SK-N-SH (cell line): ENCODE results near the gene HSCB.

Experiments used
- CHD2 ChIP-seq: fragments of 150-350 bp; IDR thresholded peaks from 2 replicates; pipeline ENCODE4 v1.6.1; 2018; ENCODE audit warnings: low read length; ENCODE audit not compliant: partially characterized antibody
- CTCF ChIP-seq: fragments of 200-600 bp; sonication (generic); IDR thresholded peaks from 2 replicates; pipeline ENCODE4 v1.6.1; 2017; ENCODE audit warnings: antibody characterized with exemption, mild to moderate bottlenecking, moderate library complexity
- EP300 ChIP-seq, 2 experiments: IDR thresholded peaks; 2 replicates each; pipeline versions ENCODE4 v1.4.0 to v1.6.1; 2012; ENCODE audit warnings: borderline replicate concordance in 1 of 2, low read depth in 1 of 2, low read length in 1 of 2
- IRF3 ChIP-seq: fragments of 150-350 bp; IDR thresholded peaks from 2 replicates; pipeline ENCODE4 v1.6.1; 2016; ENCODE audit warnings: mild to moderate bottlenecking, low read depth, low read length
- JUND ChIP-seq: IDR thresholded peaks from 2 replicates; pipeline ENCODE4 v1.4.0; 2012
- MXI1 ChIP-seq: IDR thresholded peaks from 2 replicates; pipeline ENCODE4 v1.6.1; 2012; ENCODE audit warnings: mild to moderate bottlenecking, low read depth, low read length, improper control_type of control experiment
- POLR2AphosphoS5 ChIP-seq: IDR thresholded peaks from 2 replicates; pipeline ENCODE4 v1.6.1; 2012; ENCODE audit warnings: low read depth, low read length
- RAD21 ChIP-seq: IDR thresholded peaks from 2 replicates; pipeline ENCODE4 v1.6.1; 2012; ENCODE audit warnings: mild to moderate bottlenecking, low read length
- RXRA ChIP-seq: IDR thresholded peaks from 2 replicates; pipeline ENCODE4 v1.4.0; 2012; ENCODE audit warnings: low read depth, mild to moderate bottlenecking, borderline replicate concordance
- TAF1 ChIP-seq: IDR thresholded peaks from 2 replicates; pipeline ENCODE4 v1.6.1; 2012; ENCODE audit warnings: low read depth, mild to moderate bottlenecking, low read length, moderate library complexity, borderline replicate concordance
- TCF12 ChIP-seq: IDR thresholded peaks from 2 replicates; pipeline ENCODE4 v1.4.0; 2012
- YY1 ChIP-seq: IDR thresholded peaks from 2 replicates; pipeline ENCODE4 v1.4.0; 2012; ENCODE audit warnings: low read depth, mild to moderate bottlenecking
- ZBTB33 ChIP-seq: IDR thresholded peaks from 2 replicates; pipeline ENCODE4 v1.4.0; 2012; ENCODE audit warnings: low read depth, borderline replicate concordance

- TF ChIP-seq CTCF, result no peak
- no peak for TF ChIP-seq RXRA
- no peak for TF ChIP-seq TAF1
- TF ChIP-seq EP300 (IDR thresholded peaks at IDR 0.05; ENCODE audit: borderline replicate concordance in 1 of 2, low read depth in 1 of 2, low read length in 1 of 2), result no peak
- no peak for TF ChIP-seq MXI1
- TF ChIP-seq JUND, result no peak
- TF ChIP-seq CHD2, result no peak
- TF ChIP-seq YY1, result no peak
- TF ChIP-seq POLR2AphosphoS5, result no peak
- no peak for TF ChIP-seq RAD21
- TF ChIP-seq TCF12, result no peak
- no peak for TF ChIP-seq ZBTB33
- TF ChIP-seq IRF3, result no peak
These were observed 32.5 kb downstream of the HSCB start for GRCh38 chr22:28774378-28774777.
